ENCODE data around the gene KCNMA1.

The KCNMA1 gene

GRCh38 chr10:77631241-77631640 is 6.4 kb downstream of the KCNMA1 start:
- DNase-seq = no peak

GRCh38 chr10:77630507-77630848 is 7.1 kb downstream of the KCNMA1 start:
- no peak for DNase-seq

- no peak for DNase-seq
Measured at GRCh38 chr10:77629775-77630506, 7.7 kb downstream of the KCNMA1 start.

GRCh38 chr10:77628906-77629730 is 8.5 kb downstream of the KCNMA1 start:
- no peak for DNase-seq

GRCh38 chr10:77626266-77626935 is 11.2 kb downstream of the KCNMA1 start:
- no peak for DNase-seq

GRCh38 chr10:77625379-77625778 is 12.2 kb downstream of the KCNMA1 start:
- DNase-seq = no peak

- DNase-seq = no peak
Measured at GRCh38 chr10:77622889-77623291, 14.7 kb downstream of the KCNMA1 start.

GRCh38 chr10:77620731-77621130 is 16.9 kb downstream of the KCNMA1 start:
- no peak for DNase-seq

GRCh38 chr10:77619964-77620703 is 17.5 kb downstream of the KCNMA1 start:
- no peak for DNase-seq

- DNase-seq = no peak
Measured at GRCh38 chr10:77618117-77618516, 19.5 kb downstream of the KCNMA1 start.

- no peak for DNase-seq
Measured at GRCh38 chr10:77616766-77617165, 20.8 kb downstream of the KCNMA1 start.

- no peak for DNase-seq
Measured at GRCh38 chr10:77614778-77615625, 22.6 kb downstream of the KCNMA1 start.

- DNase-seq = no peak
Measured at GRCh38 chr10:77613476-77614130, 24.0 kb downstream of the KCNMA1 start.

GRCh38 chr10:77611670-77612069 is 25.9 kb downstream of the KCNMA1 start:
- DNase-seq = no peak

GRCh38 chr10:77611221-77611620 is 26.4 kb downstream of the KCNMA1 start:
- no peak for DNase-seq

- DNase-seq = no peak
Measured at GRCh38 chr10:77609781-77610272, 27.8 kb downstream of the KCNMA1 start.

GRCh38 chr10:77608281-77608680 is 29.3 kb downstream of the KCNMA1 start:
- no peak for DNase-seq

GRCh38 chr10:77606751-77607150 is 30.9 kb downstream of the KCNMA1 start:
- no peak for DNase-seq

- no peak for DNase-seq
Measured at GRCh38 chr10:77605466-77605865, 32.1 kb downstream of the KCNMA1 start.

- DNase-seq = no peak
Measured at GRCh38 chr10:77604941-77605351, 32.7 kb downstream of the KCNMA1 start.

- DNase-seq = no peak
Measured at GRCh38 chr10:77604063-77604462, 33.5 kb downstream of the KCNMA1 start.

Data from NCI-H1694 treated with DMSO at 0.1 percent for 48 hours (cell line).